GM12864 (cell line): ENCODE measurements around the gene MUC21.

Experiments used
- DNase-seq: peaks from one replicate; pipeline ENCODE4 v3.0.0-alpha.2; 2011; ENCODE audit warnings: low read depth
- H3K4me3 ChIP-seq: 2 replicates; pipeline ENCODE4 v1.5.1; 2011; ENCODE audit warnings: mild to moderate bottlenecking, low read depth, low read length, control low read depth
- TF ChIP-seq, protein P1 (sequence below): IDR thresholded peaks from 2 replicates; pipeline ENCODE4 v1.5.1; 2011; ENCODE audit warnings: low read depth, mild to moderate bottlenecking, moderate library complexity, low read length, control low read depth, inconsistent platforms; ENCODE audit errors: missing control alignments

Gene MUC21

DNA sequence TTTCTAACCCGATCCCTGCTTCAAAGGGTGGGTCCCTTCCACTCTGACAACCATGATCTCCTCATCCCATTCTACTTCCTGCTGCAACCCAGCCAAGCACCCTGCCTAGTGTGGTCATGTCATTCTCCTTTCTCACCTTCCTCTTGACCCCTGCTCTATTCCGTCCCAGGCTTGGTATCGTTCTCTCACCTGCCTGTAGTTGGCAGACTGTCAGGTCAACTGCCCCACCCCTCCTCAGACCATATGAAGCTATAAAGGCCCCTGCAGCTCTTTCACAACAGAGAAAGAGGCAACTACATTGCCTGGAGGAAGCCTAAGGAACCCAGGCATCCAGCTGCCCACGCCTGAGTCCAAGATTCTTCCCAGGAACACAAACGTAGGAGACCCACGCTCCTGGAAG is at the start of gene MUC21:
Gene MUC21, plus strand, starts transcription at position 280 of the 400 bp plus-strand sequence. CDS start 241 bp downstream, outside the sequence.
- DNase-seq = no peak
- TF ChIP-seq, protein P1, sequence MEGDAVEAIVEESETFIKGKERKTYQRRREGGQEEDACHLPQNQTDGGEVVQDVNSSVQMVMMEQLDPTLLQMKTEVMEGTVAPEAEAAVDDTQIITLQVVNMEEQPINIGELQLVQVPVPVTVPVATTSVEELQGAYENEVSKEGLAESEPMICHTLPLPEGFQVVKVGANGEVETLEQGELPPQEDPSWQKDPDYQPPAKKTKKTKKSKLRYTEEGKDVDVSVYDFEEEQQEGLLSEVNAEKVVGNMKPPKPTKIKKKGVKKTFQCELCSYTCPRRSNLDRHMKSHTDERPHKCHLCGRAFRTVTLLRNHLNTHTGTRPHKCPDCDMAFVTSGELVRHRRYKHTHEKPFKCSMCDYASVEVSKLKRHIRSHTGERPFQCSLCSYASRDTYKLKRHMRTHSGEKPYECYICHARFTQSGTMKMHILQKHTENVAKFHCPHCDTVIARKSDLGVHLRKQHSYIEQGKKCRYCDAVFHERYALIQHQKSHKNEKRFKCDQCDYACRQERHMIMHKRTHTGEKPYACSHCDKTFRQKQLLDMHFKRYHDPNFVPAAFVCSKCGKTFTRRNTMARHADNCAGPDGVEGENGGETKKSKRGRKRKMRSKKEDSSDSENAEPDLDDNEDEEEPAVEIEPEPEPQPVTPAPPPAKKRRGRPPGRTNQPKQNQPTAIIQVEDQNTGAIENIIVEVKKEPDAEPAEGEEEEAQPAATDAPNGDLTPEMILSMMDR = no peak
- H3K4me3 ChIP-seq = no peak within 1 kb of the TSS

DNA sequence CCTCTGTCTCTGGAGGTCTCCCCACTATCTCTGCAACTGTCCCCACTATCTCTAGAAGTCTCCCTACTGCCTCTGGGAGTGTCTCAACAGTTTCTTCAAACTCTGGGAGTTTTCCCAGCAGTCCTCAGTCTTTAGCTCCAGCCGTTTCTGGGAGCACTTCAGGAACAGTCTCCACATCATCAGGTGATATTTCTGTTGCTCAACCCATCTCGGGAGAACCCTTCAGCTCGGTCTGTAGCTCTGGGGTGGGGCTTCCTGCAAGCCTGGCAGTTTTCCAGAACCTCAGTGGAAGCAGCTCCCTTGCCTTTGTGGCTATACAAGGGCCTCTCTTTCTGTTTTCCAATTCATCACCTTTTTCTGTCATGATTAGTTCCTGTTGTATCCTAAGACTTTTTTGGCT is 48.5 kb upstream of the MUC21 start:
- H3K4me3 ChIP-seq = no peak overlapping the region
- DNase-seq = no peak
- TF ChIP-seq, protein P1 = no peak

DNA sequence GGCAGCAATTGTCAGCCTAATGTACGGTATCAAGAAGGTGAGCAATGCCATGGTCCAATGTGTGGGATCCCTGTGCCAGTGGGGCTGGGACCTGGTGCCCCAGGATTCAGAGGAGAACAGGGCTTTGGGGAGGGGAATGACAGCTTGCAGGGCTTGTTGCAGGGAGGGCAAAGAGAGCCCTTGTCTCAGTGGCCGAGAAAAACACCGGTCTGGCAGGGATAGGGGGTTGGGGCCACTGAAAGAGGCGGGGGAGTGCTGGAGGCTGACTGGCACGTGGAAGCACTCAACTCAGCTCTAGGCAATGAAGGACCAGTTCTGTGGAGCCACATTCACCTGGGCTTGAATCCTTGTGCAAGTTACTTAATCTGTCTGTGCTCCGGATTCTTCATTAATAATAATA is 46.3 kb upstream of the MUC21 start:
- no peak overlapping the region for H3K4me3 ChIP-seq
- TF ChIP-seq, protein P1 = no peak
- DNase-seq = no peak

DNA sequence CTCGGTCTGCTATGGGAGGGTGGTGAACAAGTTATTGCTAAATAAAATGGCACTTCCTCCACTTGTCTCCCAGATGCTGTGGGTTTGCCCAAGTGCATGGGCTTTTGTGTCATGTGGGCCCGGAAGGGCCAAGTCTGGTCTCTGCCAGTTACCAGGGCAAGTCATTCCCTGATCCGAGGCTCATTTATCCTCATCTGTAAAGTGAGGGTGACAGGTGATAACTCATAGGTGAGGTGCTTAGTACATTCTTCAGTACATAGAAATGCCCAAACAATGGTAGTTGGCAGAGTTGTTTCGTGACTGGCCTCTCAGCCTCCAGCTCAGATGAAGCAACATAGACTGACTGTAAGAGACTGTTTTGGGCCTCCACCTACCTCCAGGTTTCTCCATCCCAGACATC is 44.8 kb upstream of the MUC21 start:
- no peak for DNase-seq

DNA sequence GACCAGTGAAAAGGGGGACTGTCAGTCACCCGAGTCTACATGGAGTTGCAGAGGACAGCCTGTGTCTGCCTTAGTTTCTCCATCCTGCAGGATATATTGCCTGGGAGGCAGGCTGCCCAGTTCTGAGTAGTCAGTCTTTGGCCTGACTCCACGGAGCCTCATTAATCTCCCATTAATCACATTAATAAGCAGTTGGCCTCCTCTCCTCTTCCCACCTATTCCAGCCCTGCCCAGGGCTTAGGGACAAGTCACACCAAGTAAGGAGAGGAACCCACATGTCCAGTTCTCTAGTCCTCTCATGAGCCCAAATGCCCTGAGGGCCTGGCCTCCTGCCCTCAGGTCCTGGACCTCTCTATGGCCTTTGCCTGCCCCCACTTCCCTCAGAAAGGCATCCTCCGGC is 44.0 kb upstream of the MUC21 start:
- no peak for DNase-seq
- TF ChIP-seq, protein P1 = no peak

More for the DNA sequence above, 44.8 kb upstream of the MUC21 start:
- TF ChIP-seq, protein P1 = no peak
- H3K4me3 ChIP-seq = no peak overlapping the region

DNA sequence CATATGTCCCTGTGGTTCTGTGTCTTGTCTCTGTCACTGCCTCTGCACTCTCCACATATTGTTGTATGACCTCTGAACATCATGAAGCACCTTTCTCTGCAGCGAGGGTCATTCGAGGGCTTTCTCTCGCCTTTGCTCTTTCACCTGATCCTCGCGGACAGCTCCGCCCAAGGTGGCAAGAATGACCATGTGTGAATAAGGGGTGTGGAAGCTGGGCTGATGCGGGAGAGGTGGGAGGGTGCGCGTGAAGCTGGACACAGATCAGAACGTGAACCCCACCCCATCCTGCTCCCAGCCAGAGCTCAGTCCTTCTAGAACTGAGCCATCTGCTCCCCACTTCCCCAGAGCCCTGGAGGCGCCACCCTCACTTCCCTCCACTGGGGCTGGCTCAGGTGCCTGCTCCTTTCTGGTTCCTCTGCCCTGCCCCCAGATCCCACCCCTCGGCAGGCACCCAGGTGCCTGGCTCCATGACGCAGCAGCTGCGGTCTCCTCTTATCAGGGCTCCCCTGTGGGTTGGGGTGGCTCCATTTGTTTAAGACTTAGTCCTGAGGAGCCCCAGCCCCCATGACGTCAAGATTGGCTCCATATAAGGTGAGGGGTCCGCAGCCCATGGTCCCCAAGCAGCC is 43.0 kb upstream of the MUC21 start, which contains the start of gene MUCL3:
Gene MUCL3, plus strand, starts transcription at position 613 of the 626 bp plus-strand sequence. CDS start 27 bp downstream, outside the sequence.
- no peak within 1 kb of the TSS for H3K4me3 ChIP-seq
- no peak for DNase-seq
- TF ChIP-seq, protein P1 = no peak

More for the DNA sequence above, 44.0 kb upstream of the MUC21 start:
- no peak overlapping the region for H3K4me3 ChIP-seq
